T1000 (cell line): ENCODE results near the gene RIBC1.
"Not testable (repeated sequence)": the region's sequence is repeated elsewhere in the genome, so short reads cannot be mapped to it uniquely, and the experiment has no call there.

Experiments used
- DNase-seq: peaks from one replicate; lab custom pipeline; 2025; ENCODE audit warnings: mixed read lengths; lab: John Stamatoyannopoulos, UW

Gene RIBC1

GRCh38 chrX:53422861-53423306 is at the start of gene RIBC1:
Gene RIBC1 (plus strand): TSS chrX:53422873. CDS start chrX:53426277, 3,404 bp downstream.
- no peak for DNase-seq

- no peak for DNase-seq
Observed at GRCh38 chrX:53373307-53373706, 49.4 kb upstream of the RIBC1 start.

- DNase-seq: no peak
Observed at GRCh38 chrX:53374222-53374820, 48.4 kb upstream of the RIBC1 start.

DNA sequence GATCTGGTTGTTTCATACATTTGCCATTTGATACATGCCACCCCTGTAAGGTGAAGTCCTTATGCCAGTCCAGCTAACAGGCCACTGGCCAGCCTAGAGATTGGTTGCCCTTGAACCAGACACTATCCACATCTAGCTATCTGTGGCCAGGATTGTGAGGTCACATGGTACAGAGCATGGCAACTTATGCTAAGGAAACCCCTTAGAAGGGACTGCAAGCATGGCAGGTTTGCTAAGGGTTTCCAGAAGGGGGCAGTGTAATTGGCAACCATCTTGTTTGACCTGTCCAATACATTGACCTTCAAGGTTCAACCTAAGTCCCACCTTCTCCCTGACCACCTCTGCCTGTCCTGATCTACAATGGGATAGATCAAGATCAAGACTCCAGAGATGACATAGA is 47.8 kb upstream of the RIBC1 start:
- DNase-seq: no peak

DNA sequence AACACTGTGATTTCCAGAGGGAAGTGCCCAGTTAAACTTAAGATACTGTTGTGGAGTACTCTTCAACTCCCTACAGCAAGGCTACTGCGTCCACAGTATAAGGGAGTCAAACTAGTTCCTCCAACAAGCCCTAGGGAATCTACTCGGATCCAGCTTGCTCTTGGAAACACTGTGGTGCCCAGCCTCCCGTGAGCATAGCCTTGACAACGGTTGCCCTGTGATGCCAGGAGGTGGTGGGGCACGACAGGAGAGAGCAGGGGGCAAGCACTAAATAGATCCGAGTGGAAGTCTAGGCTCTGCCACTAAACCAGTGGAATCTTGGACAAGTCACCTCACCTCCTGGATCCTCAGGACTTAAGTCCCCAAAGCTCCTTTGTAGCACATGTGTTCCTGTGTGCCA is 45.8 kb upstream of the RIBC1 start:
- DNase-seq: no peak

DNA sequence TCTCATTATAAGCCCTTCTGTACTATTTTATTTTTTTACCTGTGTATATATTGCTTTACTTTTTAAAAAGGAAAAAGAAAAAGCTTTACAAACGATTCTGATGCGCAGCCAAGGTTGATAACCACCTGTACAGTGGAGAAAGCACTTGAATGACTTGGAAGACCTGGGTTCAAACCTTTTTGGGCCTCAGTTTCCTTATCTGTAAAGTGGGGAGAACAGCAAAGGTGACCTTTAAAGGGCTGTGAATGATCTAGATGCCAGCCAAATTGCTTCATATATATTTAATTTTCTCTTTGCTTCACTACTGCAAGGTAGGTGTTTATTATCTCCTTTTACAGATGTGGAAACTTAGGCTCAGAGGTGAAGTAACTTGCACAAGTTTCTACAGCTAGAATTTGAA is 45.2 kb upstream of the RIBC1 start:
- DNase-seq: no peak

- no peak for DNase-seq
Observed at GRCh38 chrX:53379008-53379710, 43.5 kb upstream of the RIBC1 start.

DNA sequence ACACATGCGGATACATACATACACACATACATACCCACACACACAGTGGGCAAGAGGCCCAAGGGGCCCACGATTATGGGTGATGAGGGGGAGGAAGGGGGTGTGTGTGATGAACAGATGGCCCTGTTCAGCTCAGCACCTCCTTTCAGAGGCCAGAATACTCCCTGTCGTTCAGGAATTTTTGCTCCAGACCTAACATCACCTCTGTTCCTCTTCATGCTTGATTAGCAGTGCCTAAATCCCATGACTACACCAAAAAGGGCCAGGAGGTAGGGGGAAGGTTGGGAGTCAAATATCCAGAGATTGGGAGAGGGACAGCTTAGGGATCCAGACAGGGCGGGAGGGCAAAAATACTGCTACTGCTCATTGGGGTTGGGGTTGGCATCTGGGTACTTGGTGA is 42.9 kb upstream of the RIBC1 start:
- no peak for DNase-seq

- no peak for DNase-seq
Observed at GRCh38 chrX:53383376-53384076, 39.1 kb upstream of the RIBC1 start.

DNA sequence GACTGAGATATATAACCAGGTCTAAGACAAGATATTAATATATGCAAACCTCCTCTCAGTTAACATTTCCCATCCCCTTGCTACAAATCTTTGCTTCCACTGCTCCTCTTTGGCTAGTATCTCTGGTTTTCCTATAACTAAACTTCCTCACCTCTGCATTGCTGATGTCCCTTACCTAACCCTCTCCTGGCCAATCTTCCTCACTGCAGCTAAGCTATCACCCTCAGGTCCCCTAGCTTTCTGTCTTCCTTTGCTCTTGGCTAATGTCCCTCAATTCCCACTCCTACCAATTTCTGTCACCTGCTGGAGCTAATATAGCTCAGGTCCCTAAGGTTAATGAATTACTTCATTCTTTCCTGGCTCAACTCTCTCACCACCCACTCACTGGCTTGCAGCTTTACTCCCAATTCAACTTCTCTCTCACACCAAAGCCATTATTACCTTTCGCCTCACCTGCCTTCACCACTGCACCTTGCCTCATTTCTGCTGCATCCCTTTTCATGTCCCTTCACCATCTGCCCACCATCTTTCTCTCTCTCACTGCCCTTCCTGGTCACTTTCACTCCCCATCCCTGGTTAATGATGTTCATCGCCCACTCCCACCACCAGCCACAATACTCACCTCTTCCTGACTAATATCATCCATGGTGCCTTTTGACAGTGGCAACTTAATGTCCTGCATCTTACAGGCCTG is 26.9 kb upstream of the RIBC1 start:
- DNase-seq: no peak

DNA sequence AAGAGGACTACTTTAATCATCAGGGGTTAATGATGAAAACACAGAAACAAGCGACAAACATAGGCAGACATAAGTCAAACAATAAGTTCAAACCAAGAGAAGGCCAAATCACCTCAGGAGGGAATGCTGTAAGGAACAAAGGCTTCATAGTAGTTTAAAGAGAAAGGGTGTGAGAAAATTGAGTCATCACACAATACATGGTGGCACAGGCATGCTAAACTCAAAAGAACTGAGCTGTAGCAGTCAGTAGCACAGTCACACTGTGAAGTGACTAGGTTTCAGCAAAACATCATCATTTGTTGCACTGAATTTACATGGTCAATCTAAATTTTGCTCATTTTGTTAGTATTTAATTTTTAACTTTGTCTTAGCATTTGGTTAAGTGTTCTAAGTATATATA is 24.5 kb upstream of the RIBC1 start:
- no peak for DNase-seq

- DNase-seq: no peak
Observed at GRCh38 chrX:53403535-53403934, 19.1 kb upstream of the RIBC1 start.

DNA sequence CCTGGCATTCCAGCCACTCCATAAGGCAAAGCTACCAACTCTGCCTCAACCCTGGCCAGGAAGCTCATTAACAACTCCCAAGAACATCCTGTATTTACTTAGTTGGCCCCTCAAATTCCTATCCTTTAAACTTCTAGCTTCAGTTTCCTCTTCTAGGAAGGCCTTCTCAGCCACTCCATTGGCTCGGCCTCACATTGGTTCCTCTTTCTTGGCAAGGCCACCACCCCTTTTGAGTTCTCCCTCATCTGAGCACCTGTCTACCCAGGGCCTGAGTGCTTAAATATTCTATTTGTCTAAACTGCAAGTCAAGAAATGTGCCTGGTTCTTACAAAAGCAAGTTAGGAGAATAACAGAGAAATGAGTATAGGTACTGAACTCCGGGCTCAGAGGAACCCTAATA is 10.2 kb upstream of the RIBC1 start:
- no peak for DNase-seq

DNA sequence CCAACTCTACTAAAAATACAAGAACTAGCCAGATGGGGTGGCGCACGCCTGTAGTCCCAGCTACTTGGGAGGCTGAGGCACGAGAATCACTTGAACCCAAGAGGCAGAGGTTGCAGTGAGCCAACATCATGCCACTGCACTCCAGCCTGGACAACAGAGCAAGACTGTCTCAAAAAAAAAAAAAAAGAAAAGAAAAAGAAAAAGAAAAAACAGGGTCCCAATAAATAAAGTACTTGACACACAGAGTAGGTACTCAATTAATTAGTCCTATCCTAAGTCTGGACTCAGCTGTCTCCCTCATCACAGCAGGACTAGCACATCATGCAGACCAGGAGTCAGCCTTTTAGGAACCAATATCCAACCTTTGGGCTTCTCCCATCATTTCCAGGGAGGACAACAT is 2.3 kb upstream of the RIBC1 start:
- DNase-seq: not testable (repeated sequence)

DNA sequence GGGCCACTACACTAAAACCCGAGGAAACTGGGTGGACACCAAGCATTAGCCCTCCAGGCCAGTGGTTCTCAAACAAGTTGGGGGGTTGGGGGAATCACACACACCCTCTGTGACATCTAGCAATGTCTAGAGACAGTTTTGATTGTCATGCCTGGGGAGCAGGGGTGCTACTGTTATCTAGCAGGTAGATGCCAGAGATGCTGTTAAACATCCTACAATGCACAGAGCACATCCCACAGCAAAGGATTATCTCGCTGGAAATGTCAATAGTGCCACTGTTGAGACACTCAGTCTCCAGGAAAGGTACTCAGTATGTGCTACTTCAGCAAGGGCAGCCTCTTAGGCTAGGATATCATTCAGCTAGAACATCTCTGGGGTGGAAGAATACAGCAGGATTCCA is 1.5 kb upstream of the RIBC1 start:
- DNase-seq: no peak

DNA sequence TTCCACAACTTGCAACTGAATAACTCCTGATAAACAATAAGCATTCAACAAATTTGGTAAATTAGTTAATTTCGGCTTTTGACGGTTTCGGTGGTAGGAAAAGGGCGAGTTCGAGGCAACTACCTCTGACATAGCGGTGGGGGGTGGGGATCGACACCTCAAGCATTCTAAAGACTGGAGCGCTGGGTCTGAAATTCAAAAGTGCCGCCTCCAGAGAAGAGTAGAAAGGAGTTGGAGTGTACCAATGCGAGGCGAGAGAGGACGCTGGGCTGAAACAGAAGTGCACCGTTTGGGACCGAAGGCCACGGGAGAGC is 944 bp upstream of the RIBC1 start:
- no peak for DNase-seq

DNA sequence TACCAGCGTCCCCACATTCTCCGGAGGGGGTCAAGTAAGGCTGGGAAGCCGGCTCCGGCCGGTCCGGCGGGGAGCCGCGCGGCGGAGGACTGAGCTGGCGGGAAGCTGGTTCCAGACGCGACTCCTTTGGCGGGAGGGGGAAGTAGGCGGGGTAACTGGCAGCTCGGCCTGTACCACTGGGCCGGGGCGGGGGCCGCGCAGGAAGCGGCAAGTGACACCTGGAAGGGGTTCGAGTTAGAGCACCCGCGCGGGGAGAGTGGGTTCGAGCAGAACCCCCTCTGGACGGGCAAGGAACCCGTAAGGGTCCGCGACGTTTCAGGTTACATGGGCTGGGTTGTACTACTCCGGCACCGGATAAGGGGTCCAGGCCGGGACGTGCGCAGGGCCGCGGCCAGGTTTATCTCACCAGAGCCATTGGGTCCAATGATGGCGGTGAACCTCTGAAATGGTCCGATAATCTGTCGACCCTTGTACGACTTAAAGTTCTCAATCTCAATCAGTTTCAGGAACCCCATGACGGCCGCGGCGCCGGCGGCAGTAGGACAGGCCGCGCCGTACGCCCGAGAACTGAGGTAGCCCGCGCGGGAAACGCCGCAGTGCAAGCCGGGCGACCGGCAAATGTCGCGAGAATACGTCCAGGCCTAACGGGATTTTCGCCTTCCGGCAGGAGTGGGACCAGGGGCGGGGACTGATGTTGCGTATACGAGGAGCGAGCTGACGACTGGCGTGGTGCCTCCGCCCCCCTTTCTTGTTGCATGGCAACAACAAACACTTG is 400 bp upstream of the RIBC1 start, which contains the start of gene SMC1A:
Gene SMC1A (minus strand): TSS at position 569 of the 775 bp plus-strand sequence. CDS start 54 bp downstream, at position 515.
- DNase-seq: peak; percentile 98

- DNase-seq: no peak
Observed at GRCh38 chrX:53429755-53430154, 7.1 kb downstream of the RIBC1 start.

DNA sequence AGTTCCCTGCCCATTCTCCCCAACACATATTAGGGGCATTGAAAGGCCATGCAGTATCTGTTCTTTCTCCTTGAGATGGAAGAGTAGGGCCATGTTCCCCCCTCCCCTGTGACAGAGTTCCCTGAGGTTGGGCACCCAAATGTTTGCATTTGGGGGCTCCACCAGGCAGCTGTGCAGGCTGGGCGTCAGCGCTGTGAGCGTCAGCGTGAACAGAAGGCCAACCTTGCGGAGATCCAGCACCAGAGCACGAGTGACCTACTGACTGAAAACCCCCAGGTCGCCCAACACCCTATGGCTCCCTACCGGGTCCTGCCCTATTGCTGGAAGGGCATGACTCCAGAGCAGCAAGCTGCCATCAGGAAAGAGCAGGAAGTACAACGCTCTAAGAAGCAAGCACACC is 7.6 kb downstream of the RIBC1 start:
- DNase-seq: no peak

DNA sequence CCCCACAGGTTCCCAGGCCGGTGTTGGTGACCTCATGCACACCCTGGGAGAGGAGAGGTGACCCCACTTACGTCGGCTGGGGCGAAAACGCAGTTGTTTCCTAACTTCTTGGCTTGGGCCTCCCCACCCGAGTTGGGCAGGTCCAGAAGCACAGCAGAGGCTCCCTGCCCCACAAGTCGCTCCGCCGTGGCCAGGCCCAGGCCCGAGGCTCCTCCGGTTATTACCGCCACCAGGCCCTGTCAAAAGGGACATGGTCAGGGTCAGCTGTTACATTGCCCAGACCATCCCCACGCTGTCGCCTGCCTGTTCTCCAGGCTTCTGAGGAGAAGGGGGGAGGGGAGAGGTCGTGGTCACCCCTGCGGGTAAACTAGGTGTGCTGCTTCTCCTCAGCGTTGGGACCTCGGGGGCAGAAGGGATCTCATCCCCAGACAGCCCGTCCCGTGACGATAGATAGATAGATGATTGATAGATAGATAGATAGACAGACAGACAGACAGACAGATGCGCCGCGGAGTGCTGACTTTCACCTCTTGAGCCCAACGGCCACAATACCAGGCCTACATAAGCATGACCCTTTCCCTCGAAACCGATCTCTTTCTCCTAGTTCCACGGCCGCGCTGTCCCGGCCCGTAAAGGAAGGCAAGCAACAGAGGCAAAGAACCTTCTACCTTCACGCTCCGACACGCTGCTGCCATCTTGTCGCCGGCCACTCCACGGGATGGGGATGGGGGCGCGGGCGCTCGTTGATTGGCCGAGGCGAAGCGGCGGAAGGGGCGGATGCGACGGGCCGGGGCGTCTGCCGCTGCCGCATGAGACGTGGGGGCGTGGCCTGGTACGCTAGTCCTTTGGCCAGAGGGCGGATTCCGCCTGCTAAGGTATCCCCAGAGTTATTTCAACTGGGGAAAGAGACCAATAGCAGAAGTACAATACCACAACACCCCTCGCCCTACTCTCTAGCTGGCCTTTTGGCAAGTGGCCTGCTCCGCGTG is 11.3 kb downstream of the RIBC1 start, which contains the start of gene HSD17B10:
Gene HSD17B10 (minus strand): TSS at position 720 of the 989 bp plus-strand sequence. CDS start 25 bp downstream, at position 695.
- DNase-seq: peak; percentile 82
